K562 (cell line): ENCODE measurements around the gene FEV. TPM values are rescaled to one million over a fixed set of nuclear protein-coding genes. Genes with fewer than 3 reads are reported as not detected.

Source experiments
- CBFA2T2 ChIP-seq: fragments of 450-650 bp; conservative IDR thresholded peaks from 2 replicates; pipeline ENCODE4 v1.6.1; 2017; ENCODE audit warnings: mild to moderate bottlenecking
- CBX5 ChIP-seq: IDR thresholded peaks from 2 replicates; pipeline ENCODE4 v1.6.1; 2014; ENCODE audit warnings: low read depth, borderline replicate concordance
- CHD1 ChIP-seq: fragments of 200-600 bp; sonication (generic); IDR thresholded peaks from one replicate; pipeline ENCODE4 v1.6.1; 2012; ENCODE audit warnings: mild to moderate bottlenecking, moderate library complexity, low read length, inconsistent platforms
- EP400 ChIP-seq: fragments of 450-650 bp; IDR thresholded peaks from 2 replicates; pipeline ENCODE4 v1.6.1; 2017; ENCODE audit warnings: antibody characterized with exemption, mild to moderate bottlenecking, moderate library complexity
- FOS ChIP-seq: IDR thresholded peaks from 3 replicates; pipeline ENCODE4 v1.6.1; 2011; ENCODE audit not compliant: insufficient read length; ENCODE audit errors: extremely low read depth
- FOXK2 ChIP-seq, 2 experiments: fragments of 450-650 bp; IDR thresholded peaks in 1 of 2; conservative IDR thresholded peaks in 1 of 2; 2 replicates each; pipeline ENCODE4 v1.6.1; 2016; ENCODE audit warnings: low read depth in 2 of 2, mild to moderate bottlenecking in 1 of 2
- GTF2F1 ChIP-seq: IDR thresholded peaks from 2 replicates; pipeline ENCODE4 v1.6.1; 2011; ENCODE audit warnings: low read depth, low read length, improper control_type of control experiment
- HNRNPH1 ChIP-seq: fragments of 200-400 bp; formaldehyde crosslinking; optimal IDR thresholded peaks from 2 replicates; pipeline ENCODE3; 2017; ENCODE audit warnings: low read depth, mild to moderate bottlenecking, low read length, moderate library complexity
- KLF13 ChIP-seq: fragments of 450-650 bp; IDR thresholded peaks from 2 replicates; pipeline ENCODE4 v1.6.1; 2016; ENCODE audit warnings: missing genetic modification characterization, low read depth, mild to moderate bottlenecking, missing compliant biosample characterization, moderate library complexity, borderline replicate concordance
- MECOM ChIP-seq: fragments of 250-450 bp; sonication (Bioruptor Pico); IDR thresholded peaks from 2 replicates; pipeline ENCODE4 v1.8.0; 2022; ENCODE audit warnings: inconsistent platforms
- MTF1 ChIP-seq: fragments of 250-450 bp; sonication (Bioruptor Pico); IDR thresholded peaks from 2 replicates; pipeline ENCODE4 v1.9.0; 2021; ENCODE audit warnings: moderate library complexity, mild to moderate bottlenecking, inconsistent platforms, borderline replicate concordance
- NBN ChIP-seq: fragments of 450-650 bp; IDR thresholded peaks from 2 replicates; pipeline ENCODE4 v1.6.1; 2016; ENCODE audit warnings: low read depth, mild to moderate bottlenecking
- NFE2 ChIP-seq: IDR thresholded peaks from 2 replicates; pipeline ENCODE4 v1.6.1; 2014; ENCODE audit warnings: antibody characterized with exemption, low read depth
- PHTF2 ChIP-seq: fragments of 250-450 bp; sonication (Bioruptor Pico); IDR thresholded peaks from 2 replicates; pipeline ENCODE4 v1.5.0; 2021; ENCODE audit warnings: mild to moderate bottlenecking
- PTRF ChIP-seq: fragments of 450-650 bp; IDR thresholded peaks from 2 replicates; pipeline ENCODE4 v1.6.1; 2016; ENCODE audit warnings: mild to moderate bottlenecking, missing genetic modification characterization, missing compliant biosample characterization
- RBFOX2 ChIP-seq: fragments of 200-400 bp; formaldehyde crosslinking; IDR thresholded peaks from 2 replicates; pipeline ENCODE4 v1.6.1; 2017; ENCODE audit warnings: low read depth, mild to moderate bottlenecking, low read length, moderate library complexity
- RNF2 ChIP-seq: sonication (generic); IDR thresholded peaks from 2 replicates; pipeline ENCODE4 v1.6.1; 2016
- TAF7 ChIP-seq: fragments of 450-650 bp; IDR thresholded peaks from 2 replicates; pipeline ENCODE4 v1.6.1; 2016; ENCODE audit warnings: missing genetic modification characterization, missing compliant biosample characterization
- TCF7L2 ChIP-seq: fragments of 150-350 bp; IDR thresholded peaks from 2 replicates; pipeline ENCODE4 v1.6.1; 2016; ENCODE audit warnings: low read depth, mild to moderate bottlenecking, low read length, moderate library complexity
- ZNF384 ChIP-seq: IDR thresholded peaks from 2 replicates; pipeline ENCODE4 v1.6.1; 2012; ENCODE audit warnings: low read depth, low read length, improper control_type of control experiment
- polyA plus RNA-seq, 8 experiments: library from polyadenylated mRNA; depleted of rRNA in 4 of 8; stranded (reverse) in 5 of 8; unstranded in 3 of 8; fragments of >200 nt; fragmentation: Nextera tagmentation in 2 of 8; fragmentation: Illumina TruSeq in 1 of 8; extraction: Ambion mirVana in 2 of 8; extraction: Trizol in 1 of 8; gene quantifications; 2 replicates each; pipeline versions ENCODE4 v1.2.1 to v1.2.3, GENCODE V29; 2011 to 2014; ENCODE audit warnings: inconsistent platforms in 1 of 8, missing spikeins in 1 of 8
- total RNA-seq, 7 experiments: library from RNA; depleted of rRNA in 6 of 7; stranded (reverse); fragments of >200 nt in 6 of 7; fragmentation: Illumina TruSeq in 2 of 7; extraction: Trizol in 2 of 7; gene quantifications; 2 replicates each; pipeline versions ENCODE4 v1.2.1 to v1.2.3, GENCODE V29; 2011 to 2021; ENCODE audit warnings: low replicate concordance in 1 of 7
- TF ChIP-seq, protein P1 (sequence below): fragments of 450-650 bp; formaldehyde crosslinking; IDR thresholded peaks from 2 replicates; pipeline ENCODE4 v1.4.0; 2020; ENCODE audit warnings: mild to moderate bottlenecking, moderate library complexity
- TF ChIP-seq, protein P2 (sequence below): fragments of 450-650 bp; IDR thresholded peaks from 2 replicates; pipeline ENCODE4 v1.6.1; 2016; ENCODE audit warnings: low read depth, mild to moderate bottlenecking, moderate library complexity
- TF ChIP-seq, protein P3 (sequence below): sonication (generic); formaldehyde crosslinking; IDR thresholded peaks from 2 replicates; pipeline ENCODE4 v1.8.0; 2023; ENCODE audit warnings: missing genetic modification reagents, mild to moderate bottlenecking, borderline replicate concordance

Gene FEV
- total and polyA plus RNA-seq, 9 of the 15 experiments (the other 6 are each of a cell fraction or from before 2014, with no cell fraction given): 0.08 to 1.6 (median 0.62) TPM; not detected in 1

DNA sequence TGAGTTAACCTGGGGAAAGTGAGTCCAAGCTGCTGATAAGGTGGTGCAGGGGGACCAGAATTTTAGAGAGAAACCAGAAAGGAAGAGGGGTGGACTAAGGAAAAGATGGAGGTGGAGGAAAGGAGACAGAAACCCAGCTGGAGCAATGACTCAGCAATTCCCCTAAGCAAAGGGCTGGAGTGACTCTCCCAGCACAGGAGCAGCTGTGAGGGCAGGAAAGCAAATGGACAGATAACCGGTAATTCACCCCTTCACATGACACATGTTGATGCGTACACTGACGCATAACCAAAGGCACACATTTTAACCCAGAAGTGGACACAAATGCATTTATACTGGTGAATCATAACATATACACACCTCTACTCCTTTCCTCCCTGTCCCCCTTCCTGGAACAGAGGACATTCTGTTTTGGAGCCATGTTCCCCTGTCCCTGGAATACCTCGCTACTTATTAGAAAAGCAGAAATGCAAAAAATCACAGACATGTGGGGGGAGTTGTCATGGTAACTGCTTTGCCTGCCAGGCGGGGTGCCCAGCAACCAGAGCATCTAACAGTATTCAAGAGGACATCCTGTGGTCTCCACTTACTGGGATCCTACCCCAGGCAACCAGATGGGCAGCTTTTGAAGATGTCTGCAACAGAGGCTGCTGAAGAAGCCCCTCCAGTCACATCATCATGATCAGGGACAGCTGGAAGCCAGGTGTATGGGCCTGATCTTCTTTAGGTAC, 20.8 kb downstream of the FEV start (continued):
- TF ChIP-seq, protein P1, sequence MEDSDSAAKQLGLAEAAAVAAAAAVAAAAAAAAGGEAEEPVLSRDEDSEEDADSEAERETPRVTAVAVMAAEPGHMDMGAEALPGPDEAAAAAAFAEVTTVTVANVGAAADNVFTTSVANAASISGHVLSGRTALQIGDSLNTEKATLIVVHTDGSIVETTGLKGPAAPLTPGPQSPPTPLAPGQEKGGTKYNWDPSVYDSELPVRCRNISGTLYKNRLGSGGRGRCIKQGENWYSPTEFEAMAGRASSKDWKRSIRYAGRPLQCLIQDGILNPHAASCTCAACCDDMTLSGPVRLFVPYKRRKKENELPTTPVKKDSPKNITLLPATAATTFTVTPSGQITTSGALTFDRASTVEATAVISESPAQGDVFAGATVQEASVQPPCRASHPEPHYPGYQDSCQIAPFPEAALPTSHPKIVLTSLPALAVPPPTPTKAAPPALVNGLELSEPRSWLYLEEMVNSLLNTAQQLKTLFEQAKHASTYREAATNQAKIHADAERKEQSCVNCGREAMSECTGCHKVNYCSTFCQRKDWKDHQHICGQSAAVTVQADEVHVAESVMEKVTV (CRISPR knock-in tag): no peak
- TF ChIP-seq GTF2F1: no peak
- TF ChIP-seq NFE2: peak; percentile 95
- TF ChIP-seq MECOM (CRISPR knock-in tag): no peak
- no peak for TF ChIP-seq EP400
- no peak for TF ChIP-seq CBX5
- TF ChIP-seq HNRNPH1: no peak
- no peak for TF ChIP-seq FOXK2 (conservative IDR thresholded peaks at IDR 0.05 in 1 of 2, IDR thresholded peaks at IDR 0.05 in 1 of 2; ENCODE audit: low read depth in 2 of 2)
- TF ChIP-seq PTRF: no peak
- no peak for TF ChIP-seq RBFOX2
- no peak for TF ChIP-seq KLF13 (tag)
- TF ChIP-seq, protein P2, sequence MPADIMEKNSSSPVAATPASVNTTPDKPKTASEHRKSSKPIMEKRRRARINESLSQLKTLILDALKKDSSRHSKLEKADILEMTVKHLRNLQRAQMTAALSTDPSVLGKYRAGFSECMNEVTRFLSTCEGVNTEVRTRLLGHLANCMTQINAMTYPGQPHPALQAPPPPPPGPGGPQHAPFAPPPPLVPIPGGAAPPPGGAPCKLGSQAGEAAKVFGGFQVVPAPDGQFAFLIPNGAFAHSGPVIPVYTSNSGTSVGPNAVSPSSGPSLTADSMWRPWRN: no peak
- no peak for TF ChIP-seq NBN
- TF ChIP-seq MTF1: no peak
- no peak for TF ChIP-seq TCF7L2
- TF ChIP-seq CBFA2T2: peak; percentile 63
- TF ChIP-seq FOS: no peak
- no peak for TF ChIP-seq PHTF2 (CRISPR knock-in tag)
- peak; percentile 9; the same call in 1 of the 2 replicates for TF ChIP-seq TAF7 (tag)
- TF ChIP-seq RNF2: no peak
- TF ChIP-seq CHD1: no peak
- TF ChIP-seq, protein P3, sequence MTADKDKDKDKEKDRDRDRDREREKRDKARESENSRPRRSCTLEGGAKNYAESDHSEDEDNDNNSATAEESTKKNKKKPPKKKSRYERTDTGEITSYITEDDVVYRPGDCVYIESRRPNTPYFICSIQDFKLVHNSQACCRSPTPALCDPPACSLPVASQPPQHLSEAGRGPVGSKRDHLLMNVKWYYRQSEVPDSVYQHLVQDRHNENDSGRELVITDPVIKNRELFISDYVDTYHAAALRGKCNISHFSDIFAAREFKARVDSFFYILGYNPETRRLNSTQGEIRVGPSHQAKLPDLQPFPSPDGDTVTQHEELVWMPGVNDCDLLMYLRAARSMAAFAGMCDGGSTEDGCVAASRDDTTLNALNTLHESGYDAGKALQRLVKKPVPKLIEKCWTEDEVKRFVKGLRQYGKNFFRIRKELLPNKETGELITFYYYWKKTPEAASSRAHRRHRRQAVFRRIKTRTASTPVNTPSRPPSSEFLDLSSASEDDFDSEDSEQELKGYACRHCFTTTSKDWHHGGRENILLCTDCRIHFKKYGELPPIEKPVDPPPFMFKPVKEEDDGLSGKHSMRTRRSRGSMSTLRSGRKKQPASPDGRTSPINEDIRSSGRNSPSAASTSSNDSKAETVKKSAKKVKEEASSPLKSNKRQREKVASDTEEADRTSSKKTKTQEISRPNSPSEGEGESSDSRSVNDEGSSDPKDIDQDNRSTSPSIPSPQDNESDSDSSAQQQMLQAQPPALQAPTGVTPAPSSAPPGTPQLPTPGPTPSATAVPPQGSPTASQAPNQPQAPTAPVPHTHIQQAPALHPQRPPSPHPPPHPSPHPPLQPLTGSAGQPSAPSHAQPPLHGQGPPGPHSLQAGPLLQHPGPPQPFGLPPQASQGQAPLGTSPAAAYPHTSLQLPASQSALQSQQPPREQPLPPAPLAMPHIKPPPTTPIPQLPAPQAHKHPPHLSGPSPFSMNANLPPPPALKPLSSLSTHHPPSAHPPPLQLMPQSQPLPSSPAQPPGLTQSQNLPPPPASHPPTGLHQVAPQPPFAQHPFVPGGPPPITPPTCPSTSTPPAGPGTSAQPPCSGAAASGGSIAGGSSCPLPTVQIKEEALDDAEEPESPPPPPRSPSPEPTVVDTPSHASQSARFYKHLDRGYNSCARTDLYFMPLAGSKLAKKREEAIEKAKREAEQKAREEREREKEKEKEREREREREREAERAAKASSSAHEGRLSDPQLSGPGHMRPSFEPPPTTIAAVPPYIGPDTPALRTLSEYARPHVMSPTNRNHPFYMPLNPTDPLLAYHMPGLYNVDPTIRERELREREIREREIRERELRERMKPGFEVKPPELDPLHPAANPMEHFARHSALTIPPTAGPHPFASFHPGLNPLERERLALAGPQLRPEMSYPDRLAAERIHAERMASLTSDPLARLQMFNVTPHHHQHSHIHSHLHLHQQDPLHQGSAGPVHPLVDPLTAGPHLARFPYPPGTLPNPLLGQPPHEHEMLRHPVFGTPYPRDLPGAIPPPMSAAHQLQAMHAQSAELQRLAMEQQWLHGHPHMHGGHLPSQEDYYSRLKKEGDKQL (CRISPR knock-in tag): no peak
- TF ChIP-seq ZNF384: no peak
